Hematopoietic multipotent progenitor cell treated with erythropoietin and hydrocortisone succinate and interleukin-3 and kit ligand, for 17 days (in vitro differentiated cells): ENCODE data around the gene CNTNAP2.
"Not testable (repeated sequence)": the region's sequence is repeated elsewhere in the genome, so short reads cannot be mapped to it uniquely, and the experiment has no call there.

Experiments
- DNase-seq: peaks from one replicate; pipeline ENCODE4 v3.0.0-alpha.2; 2015; ENCODE audit warnings: low spot score

The CNTNAP2 gene

DNA sequence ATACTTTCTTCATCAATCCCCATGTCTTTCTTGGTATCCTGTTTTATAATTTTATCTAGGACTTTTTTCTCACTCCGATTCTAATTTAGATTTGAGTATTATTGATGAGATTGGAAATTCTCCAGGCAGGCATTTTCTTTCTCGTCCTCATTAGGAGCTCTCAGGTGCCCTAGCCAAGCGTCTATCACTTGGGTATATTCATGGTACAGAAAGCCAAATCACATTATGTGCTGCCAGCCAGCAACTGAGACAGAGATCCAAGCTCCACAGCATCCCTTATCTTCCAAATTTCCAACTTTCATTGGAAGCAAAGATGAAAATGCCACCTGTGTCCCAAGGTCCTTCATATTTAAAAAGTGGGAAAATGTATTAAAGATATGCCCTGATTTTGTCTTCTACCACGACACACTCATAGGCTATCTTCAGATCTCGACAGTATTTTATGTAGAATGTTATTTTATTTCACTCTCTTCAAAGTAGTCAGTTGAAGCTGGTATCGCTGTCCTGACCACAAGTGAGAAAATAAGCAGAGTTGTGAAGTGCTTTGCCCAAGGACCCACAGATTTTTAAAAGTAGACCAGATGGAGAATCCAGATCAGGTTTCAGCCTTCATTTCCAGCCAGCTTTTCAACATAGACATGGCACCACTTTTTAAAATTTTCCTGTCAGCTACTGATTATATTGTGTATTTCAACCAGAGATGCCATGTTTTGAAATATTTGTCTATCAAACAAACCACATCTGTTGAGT lies 773.4 kb downstream of the CNTNAP2 start:
- no peak for DNase-seq

- no peak for DNase-seq
Measured at GRCh38 chr7:146892151-146892550, 775.5 kb downstream of the CNTNAP2 start.

DNA sequence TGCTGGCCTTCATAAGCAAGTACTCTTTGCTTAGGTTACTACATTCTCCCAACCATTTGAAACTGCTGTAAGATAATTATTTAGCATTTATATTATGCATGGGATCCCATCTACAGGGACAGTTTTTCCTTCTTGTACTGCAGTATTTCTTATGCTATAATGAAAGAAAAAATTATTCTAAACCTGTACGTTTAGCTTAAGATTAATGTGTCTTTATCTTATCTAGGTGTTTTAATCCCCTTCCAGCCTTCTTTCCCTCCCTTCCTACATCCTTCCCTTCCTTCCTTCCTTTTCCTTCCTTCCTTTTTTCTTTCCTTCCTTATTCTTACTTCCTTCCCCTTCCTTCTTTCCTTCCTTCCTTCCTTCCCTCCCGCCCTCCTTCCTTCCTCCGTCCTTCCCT lies 778.3 kb downstream of the CNTNAP2 start:
- no peak for DNase-seq

DNA sequence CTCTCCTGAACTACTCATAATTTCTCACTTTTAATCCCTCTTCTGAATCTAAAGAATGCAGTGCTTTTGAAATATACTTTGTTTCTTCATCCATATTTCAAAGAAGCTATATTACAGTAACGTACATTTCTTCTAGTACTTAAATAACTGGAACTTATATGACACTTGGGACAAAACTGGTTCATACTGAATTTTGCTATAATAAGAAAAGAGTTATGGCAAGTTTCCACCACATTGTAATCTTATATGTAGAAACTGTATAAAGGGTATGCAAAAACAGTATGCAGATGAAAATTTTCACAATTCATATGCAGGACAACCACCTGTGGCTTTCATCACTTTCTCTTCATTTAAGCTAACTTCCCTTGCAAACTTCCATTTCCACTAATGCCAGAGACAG lies 785.7 kb downstream of the CNTNAP2 start:
- DNase-seq, result no peak

DNA sequence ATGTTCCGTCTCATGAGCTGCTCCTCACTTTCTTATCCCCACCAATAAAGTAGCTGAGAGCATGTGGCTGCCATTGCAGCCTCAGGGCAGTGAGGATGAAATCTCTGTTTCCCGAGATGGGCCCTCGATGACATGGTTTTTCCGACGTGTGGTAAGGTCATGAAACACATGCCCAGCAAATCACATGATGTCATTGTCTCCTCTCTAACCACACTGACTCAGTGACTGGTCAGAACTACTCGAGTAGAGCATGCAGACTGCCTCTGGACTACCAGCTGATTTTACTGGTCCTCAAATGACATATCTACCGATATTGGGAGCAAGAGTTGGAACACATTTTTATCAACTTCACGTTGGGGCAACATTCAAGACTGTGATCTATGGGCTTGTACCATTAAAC lies 786.1 kb downstream of the CNTNAP2 start:
- no peak for DNase-seq

DNA sequence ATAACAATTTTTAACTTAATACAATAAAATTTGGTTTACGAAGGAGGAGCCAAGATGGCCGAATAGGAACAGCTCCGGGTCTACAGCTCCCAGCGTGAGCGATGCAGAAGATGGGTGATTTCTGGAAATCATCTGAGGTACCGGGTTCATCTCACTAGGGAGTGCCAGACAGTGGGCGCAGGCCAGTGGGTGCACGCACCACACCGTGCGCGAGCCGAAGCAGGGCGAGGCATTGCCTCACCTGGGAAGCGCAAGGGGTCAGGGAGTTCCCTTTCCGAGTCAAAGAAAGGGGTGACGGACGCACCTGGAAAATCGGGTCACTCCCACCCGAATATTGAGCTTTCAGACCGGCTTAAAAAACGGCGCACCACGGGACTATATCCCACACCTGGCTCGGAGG lies 789.1 kb downstream of the CNTNAP2 start:
- not testable (repeated sequence) for DNase-seq

GRCh38 chr7:146922782-146923181 lies 806.2 kb downstream of the CNTNAP2 start:
- DNase-seq, result no peak

DNA sequence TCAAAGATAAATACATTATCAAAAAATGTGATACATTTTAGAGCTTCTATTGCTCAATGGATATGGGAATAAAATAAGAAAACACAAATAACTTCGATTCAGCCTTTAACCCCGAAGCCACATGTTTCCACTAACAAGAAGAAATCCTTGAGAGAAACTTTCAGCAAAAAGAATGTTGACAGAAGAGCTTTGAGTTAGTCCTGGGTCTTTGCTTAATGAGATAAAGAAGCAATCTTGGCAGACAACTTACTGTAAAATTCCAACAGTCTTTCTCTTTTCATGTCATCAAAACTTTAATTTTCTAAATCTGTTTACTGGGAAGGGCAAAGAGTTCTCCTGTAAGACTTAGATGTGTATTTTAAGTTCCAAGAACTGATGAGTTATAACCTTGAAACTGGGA lies 810.2 kb downstream of the CNTNAP2 start:
- no peak for DNase-seq

- DNase-seq, result no peak
Measured at GRCh38 chr7:146937836-146938235, 821.2 kb downstream of the CNTNAP2 start.

DNA sequence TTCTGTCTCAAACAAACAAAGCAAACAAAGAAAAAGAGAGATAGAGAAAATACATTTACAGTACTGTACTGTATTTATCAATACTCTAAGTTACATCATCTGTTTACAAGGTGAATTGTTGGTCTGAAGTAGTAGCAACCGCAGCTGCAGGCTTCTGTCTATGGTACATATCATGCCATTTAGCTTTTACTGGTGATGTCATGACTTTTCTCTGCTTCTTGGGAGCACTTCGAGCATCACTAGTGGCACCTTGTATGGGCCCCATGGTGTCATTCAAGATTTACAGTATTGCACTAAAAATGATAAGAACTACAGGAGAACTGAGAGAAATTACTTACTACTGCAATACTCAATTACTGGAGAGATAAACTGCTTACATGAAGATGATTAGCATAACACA lies 826.9 kb downstream of the CNTNAP2 start:
- DNase-seq, result no peak

GRCh38 chr7:146948703-146949102 lies 832.1 kb downstream of the CNTNAP2 start:
- no peak for DNase-seq

GRCh38 chr7:146956321-146956720 lies 839.7 kb downstream of the CNTNAP2 start:
- DNase-seq, result no peak

- no peak for DNase-seq
Measured at GRCh38 chr7:146956853-146957252, 840.3 kb downstream of the CNTNAP2 start.

- no peak for DNase-seq
Measured at GRCh38 chr7:146960773-146961391, 844.3 kb downstream of the CNTNAP2 start.

DNA sequence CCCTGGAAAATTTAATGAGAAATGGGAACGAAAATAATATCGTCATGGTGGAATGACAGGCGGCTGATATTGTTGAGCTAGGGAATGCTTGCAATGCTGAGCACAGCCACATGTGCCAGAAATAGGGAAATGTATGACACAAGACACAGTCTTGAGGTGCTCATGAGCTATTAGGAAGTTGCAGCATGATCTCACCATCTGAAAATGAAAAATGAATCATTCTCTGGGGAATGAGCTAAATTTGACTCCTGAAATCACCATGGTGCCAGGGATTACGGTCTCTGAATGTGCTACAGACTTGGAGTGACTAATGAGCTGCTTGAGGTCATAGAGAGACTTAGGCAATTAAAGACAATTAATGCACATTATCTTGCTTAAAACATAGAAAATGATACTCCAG lies 845.0 kb downstream of the CNTNAP2 start:
- DNase-seq, result no peak

- DNase-seq, result no peak
Measured at GRCh38 chr7:146966274-146966673, 849.7 kb downstream of the CNTNAP2 start.

GRCh38 chr7:146982482-146982881 lies 865.9 kb downstream of the CNTNAP2 start:
- no peak for DNase-seq

GRCh38 chr7:146991596-146991995 lies 875.0 kb downstream of the CNTNAP2 start:
- DNase-seq, result no peak

DNA sequence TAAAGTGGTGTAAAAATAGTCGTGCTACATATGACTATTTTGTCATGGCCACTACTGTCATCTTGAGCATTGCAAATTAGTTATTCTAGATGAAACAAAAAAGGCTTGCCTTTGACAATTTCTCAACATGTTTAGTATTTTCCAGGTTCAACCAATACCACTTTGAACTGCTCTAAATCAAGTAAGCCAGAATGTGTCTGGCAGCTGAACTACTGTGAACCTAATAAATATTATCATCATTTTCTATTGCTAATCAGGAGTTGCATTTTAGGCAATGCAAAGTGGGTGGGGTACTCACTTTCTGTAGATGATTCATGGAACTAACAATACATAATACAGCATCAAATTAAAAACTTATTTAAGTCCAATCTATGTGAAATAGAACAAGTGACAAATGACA lies 877.2 kb downstream of the CNTNAP2 start:
- no peak for DNase-seq

- DNase-seq, result no peak
Measured at GRCh38 chr7:147008530-147008929, 891.9 kb downstream of the CNTNAP2 start.

DNA sequence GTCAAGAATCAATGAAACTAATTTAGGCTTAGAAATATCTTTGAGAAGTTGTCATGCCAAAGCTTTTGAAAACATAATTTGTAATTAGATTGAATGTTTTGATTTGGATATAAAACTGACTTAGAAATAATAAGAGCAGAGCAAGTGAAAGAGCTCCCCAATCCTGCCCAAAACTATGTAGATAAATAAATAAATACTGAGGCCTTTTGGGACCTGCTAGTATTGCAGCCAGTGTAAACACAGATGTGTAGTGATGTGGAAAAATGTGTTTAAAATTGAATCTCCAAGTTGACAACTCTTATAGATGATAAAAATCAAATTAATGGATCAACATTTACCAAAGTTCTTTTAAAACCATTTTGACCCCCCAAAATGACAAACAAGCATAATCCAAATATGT lies 896.1 kb downstream of the CNTNAP2 start:
- DNase-seq, result no peak

GRCh38 chr7:147013825-147014224 lies 897.2 kb downstream of the CNTNAP2 start:
- no peak for DNase-seq

- no peak for DNase-seq
Measured at GRCh38 chr7:147014286-147014955, 897.8 kb downstream of the CNTNAP2 start.
